Neural progenitor cell (in vitro differentiated cells): ENCODE measurements around the gene UFC1. TPM values are rescaled to one million over a fixed set of nuclear protein-coding genes. Genes with fewer than 3 reads are reported as not detected.

Experiments
- DNase-seq: peaks from one replicate; pipeline ENCODE4 v3.0.0-alpha.2; 2016; ENCODE audit warnings: low spot score
- H2AFZ ChIP-seq: fragments of 200-600 bp; sonication (generic); replicated peaks from 2 replicates; pipeline ENCODE4 v1.6.1; 2016; ENCODE audit warnings: antibody characterized with exemption
- H3F3A ChIP-seq: fragments of 200-600 bp; sonication (generic); 2 replicates; pipeline ENCODE4 v1.6.1; 2016; ENCODE audit warnings: antibody characterized with exemption, low read depth
- H3K27ac ChIP-seq: fragments of 200-600 bp; sonication (generic); 2 replicates; pipeline ENCODE4 v1.5.1; 2016; ENCODE audit warnings: mild to moderate bottlenecking
- H3K27me3 ChIP-seq: fragments of 200-600 bp; sonication (generic); 2 replicates; pipeline ENCODE4 v1.6.1; 2016; ENCODE audit warnings: mild to moderate bottlenecking, moderate library complexity
- H3K36me3 ChIP-seq: fragments of 200-600 bp; sonication (generic); 2 replicates; pipeline ENCODE4 v1.5.1; 2016
- H3K4me1 ChIP-seq: fragments of 200-600 bp; sonication (generic); 2 replicates; pipeline ENCODE4 v1.6.1; 2016; ENCODE audit warnings: mixed run types
- H3K4me2 ChIP-seq: fragments of 200-600 bp; sonication (generic); 2 replicates; pipeline ENCODE4 v1.6.1; 2016
- H3K4me3 ChIP-seq: fragments of 200-600 bp; sonication (generic); 2 replicates; pipeline ENCODE4 v1.5.1; 2016
- H3K79me2 ChIP-seq: fragments of 200-600 bp; sonication (generic); 2 replicates; pipeline ENCODE4 v1.6.1; 2016; ENCODE audit warnings: low read depth
- H3K9ac ChIP-seq: fragments of 200-600 bp; sonication (generic); 2 replicates; pipeline ENCODE4 v1.6.1; 2016
- H3K9me3 ChIP-seq: fragments of 200-600 bp; sonication (generic); 2 replicates; pipeline ENCODE4 v1.5.1; 2016; ENCODE audit warnings: low read depth
- H4K20me1 ChIP-seq: fragments of 200-600 bp; sonication (generic); 2 replicates; pipeline ENCODE4 v1.6.1; 2016; ENCODE audit warnings: low read depth
- H3K27ac Mint-ChIP-seq: 3 replicates; pipeline ENCODE4 v1.8.0; 2021; ENCODE audit warnings: mixed read lengths
- H3K27me3 Mint-ChIP-seq: 2 replicates; pipeline ENCODE4 v1.8.0; 2022; ENCODE audit warnings: low read depth, mild to moderate bottlenecking, inconsistent platforms, moderate library complexity, mixed read lengths; ENCODE audit not compliant: insufficient read depth
- H3K36me3 Mint-ChIP-seq: 3 replicates; pipeline ENCODE4 v1.8.0; 2021; ENCODE audit warnings: mixed read lengths
- H3K4me1 Mint-ChIP-seq: 3 replicates; pipeline ENCODE4 v1.8.0; 2021; ENCODE audit warnings: mixed read lengths
- H3K4me3 Mint-ChIP-seq: 3 replicates; pipeline ENCODE4 v1.8.0; 2021; ENCODE audit warnings: mild to moderate bottlenecking, moderate library complexity, mixed read lengths
- H3K9me3 Mint-ChIP-seq: 3 replicates; pipeline ENCODE4 v1.8.0; 2020; ENCODE audit warnings: mixed read lengths
- EZH2 ChIP-seq: fragments of 200-600 bp; sonication (generic); IDR thresholded peaks from 2 replicates; pipeline ENCODE4 v1.6.1; 2017; ENCODE audit warnings: antibody characterized with exemption, mild to moderate bottlenecking, moderate library complexity
- EZH2phosphoT487 ChIP-seq: fragments of 200-600 bp; sonication (generic); IDR thresholded peaks from 2 replicates; pipeline ENCODE4 v1.6.1; 2017; ENCODE audit warnings: antibody characterized with exemption
- total RNA-seq: library from RNA; depleted of rRNA; stranded (reverse); fragments of >200 nt; gene quantifications from 2 replicates; pipeline ENCODE4 v1.2.3, GENCODE V29; 2015; ENCODE audit warnings: low replicate concordance
- TF ChIP-seq, protein P1 (sequence below): fragments of 200-600 bp; sonication (generic); IDR thresholded peaks from 2 replicates; pipeline ENCODE4 v1.5.1; 2017; ENCODE audit warnings: antibody characterized with exemption, mild to moderate bottlenecking

The UFC1 gene
- total RNA-seq, 1 donor from 2014 or later: 114 TPM

DNA sequence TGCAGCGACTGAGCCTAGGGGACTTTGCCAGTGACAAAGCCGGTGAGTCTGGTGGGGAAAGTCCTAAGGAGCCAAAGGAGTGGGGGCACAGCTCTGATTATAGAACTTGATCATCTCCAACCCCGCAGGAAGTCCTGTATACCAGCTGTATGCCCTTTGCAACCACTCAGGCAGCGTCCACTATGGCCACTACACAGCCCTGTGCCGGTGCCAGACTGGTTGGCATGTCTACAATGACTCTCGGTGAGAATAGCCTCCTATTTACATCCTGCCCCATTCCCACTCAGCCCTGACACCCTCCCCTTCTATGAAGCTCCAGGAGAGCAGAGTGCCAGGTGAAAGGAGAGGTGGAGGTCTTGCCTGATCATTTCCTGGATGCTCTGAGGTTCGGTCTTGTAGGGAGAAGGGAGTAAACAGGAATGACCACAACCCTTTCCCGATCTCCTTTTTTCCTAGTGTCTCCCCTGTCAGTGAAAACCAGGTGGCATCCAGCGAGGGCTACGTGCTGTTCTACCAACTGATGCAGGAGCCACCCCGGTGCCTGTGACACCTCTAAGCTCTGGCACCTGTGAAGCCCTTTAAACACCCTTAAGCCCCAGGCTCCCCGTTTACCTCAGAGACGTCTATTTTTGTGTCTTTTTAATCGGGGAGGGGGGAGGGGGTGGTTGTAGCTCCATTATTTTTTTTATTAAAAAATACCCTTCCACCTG is 11.3 kb downstream of the UFC1 start:
- Histone ChIP-seq H3K27ac (no peak overlapping the region), H3K4me1 (peaks cover 4% of the 10 kb centered on the region), H3K9me3 (no peaks in the 10 kb centered on the region), H3F3A (peaks cover 27% of the 10 kb centered on the region), H3K4me3 (peak overlapping the region; percentile 64), H3K36me3 (no peaks in the 10 kb centered on the region), H2AFZ (no peak overlapping the region), H3K9ac (no peak overlapping the region), H4K20me1 (no peaks in the 10 kb centered on the region), H3K27me3 (no peaks in the 10 kb centered on the region), H3K4me2 (peak overlapping the region; percentile 89), H3K79me2 (peaks cover 6% of the 10 kb centered on the region)
- DNase-seq: no peak
- Mint-ChIP-seq H3K4me1 (peaks cover 40% of the 10 kb centered on the region), H3K9me3 (no peaks in the 10 kb centered on the region), H3K4me3 (peak overlapping the region; percentile 79), H3K36me3 (peaks cover 26% of the 10 kb centered on the region), H3K27me3 (peaks cover 7% of the 10 kb centered on the region), H3K27ac (peak overlapping the region; percentile 76)
- TF ChIP-seq EZH2 (no peak), EZH2phosphoT487 (no peak)
- TF ChIP-seq, protein P1, sequence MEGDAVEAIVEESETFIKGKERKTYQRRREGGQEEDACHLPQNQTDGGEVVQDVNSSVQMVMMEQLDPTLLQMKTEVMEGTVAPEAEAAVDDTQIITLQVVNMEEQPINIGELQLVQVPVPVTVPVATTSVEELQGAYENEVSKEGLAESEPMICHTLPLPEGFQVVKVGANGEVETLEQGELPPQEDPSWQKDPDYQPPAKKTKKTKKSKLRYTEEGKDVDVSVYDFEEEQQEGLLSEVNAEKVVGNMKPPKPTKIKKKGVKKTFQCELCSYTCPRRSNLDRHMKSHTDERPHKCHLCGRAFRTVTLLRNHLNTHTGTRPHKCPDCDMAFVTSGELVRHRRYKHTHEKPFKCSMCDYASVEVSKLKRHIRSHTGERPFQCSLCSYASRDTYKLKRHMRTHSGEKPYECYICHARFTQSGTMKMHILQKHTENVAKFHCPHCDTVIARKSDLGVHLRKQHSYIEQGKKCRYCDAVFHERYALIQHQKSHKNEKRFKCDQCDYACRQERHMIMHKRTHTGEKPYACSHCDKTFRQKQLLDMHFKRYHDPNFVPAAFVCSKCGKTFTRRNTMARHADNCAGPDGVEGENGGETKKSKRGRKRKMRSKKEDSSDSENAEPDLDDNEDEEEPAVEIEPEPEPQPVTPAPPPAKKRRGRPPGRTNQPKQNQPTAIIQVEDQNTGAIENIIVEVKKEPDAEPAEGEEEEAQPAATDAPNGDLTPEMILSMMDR: no peak

DNA sequence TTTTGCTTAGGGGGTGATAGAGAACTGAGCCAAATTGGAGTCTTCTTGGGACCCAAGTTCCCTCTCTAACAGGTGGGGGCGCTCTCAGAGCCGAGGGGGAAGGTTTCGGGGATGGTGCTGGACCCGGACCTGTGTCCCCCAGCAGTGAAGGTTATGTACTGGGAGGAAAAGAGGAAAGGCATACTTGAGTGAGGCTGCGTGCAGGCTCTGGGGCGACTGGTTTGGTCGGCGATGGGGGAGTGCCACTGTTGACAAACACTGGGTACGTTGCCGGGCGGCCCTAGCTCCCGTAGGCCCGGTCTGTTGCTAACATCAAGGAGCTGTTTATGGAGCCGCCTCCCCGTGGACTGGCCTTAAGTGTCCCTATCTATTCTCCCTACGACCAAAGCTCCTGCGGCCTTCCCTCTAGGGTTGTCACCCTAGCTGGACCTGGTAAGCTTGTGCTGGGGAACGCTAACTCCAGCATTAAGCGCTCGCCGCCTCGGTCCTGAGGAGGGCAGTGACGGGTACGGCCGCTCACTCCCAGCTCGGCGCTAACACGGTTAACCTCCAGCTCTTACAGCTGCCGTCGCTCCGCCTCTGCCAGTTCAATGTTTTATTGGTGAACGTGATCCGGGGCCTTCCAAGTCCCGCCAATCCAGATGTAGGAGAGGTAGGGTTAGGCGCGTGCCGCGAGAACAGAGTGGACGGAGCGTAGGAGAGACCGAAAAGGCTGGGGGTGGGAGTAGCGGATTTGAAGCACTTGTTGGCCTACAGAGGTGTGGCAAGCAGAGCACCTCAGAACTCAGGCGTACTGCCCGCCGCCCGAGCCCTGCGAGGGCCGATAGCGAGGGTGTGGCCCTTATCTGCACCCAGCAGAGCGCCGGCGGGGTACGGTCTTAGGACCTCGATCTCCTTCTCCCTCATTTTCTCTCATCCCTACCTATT is 12.2 kb downstream of the UFC1 start, which contains the start of gene PPOX:
Gene PPOX, plus strand, starts transcription at position 685 of the 927 bp plus-strand sequence. CDS start 422 bp downstream, outside the sequence.
- Histone ChIP-seq H3K36me3 (no peaks in the 10 kb centered on the region), H4K20me1 (no peaks in the 10 kb centered on the region), H3K27ac (no peak within 1 kb of the TSS), H3K4me1 (no peaks in the 10 kb centered on the region), H3K9me3 (no peaks in the 10 kb centered on the region), H3K79me2 (no peaks in the 10 kb centered on the region), H3K9ac (peak within 1 kb of the TSS; percentile 65), H3K4me2 (peak within 1 kb of the TSS; percentile 89), H3K4me3 (peak within 1 kb of the TSS; percentile 64), H3K27me3 (no peaks in the 10 kb centered on the region), H2AFZ (peak within 1 kb of the TSS; percentile 44), H3F3A (peaks cover 24% of the 10 kb centered on the region)
- peak; percentile 97 for DNase-seq
- TF ChIP-seq EZH2phosphoT487: no peak
- TF ChIP-seq, protein P1: peak; percentile 64
- peaks cover 5% of the 10 kb centered on the region for H3K27me3 Mint-ChIP-seq
- no peaks in the 10 kb centered on the region for H3K9me3 Mint-ChIP-seq
- peak within 1 kb of the TSS; percentile 96 for H3K4me3 Mint-ChIP-seq
- peak within 1 kb of the TSS; percentile 89 for H3K27ac Mint-ChIP-seq
- peaks cover 25% of the 10 kb centered on the region for H3K36me3 Mint-ChIP-seq
- H3K4me1 Mint-ChIP-seq: peaks cover 32% of the 10 kb centered on the region

GRCh38 chr1:161166669-161167548 is 13.1 kb downstream of the UFC1 start:
- Histone ChIP-seq H3K27ac (no peak overlapping the region), H2AFZ (peak overlapping the region; percentile 38), H4K20me1 (no peaks in the 10 kb centered on the region), H3F3A (peaks cover 24% of the 10 kb centered on the region), H3K4me3 (peak overlapping the region; percentile 64), H3K9me3 (no peaks in the 10 kb centered on the region), H3K27me3 (no peaks in the 10 kb centered on the region), H3K4me1 (no peaks in the 10 kb centered on the region), H3K79me2 (no peaks in the 10 kb centered on the region), H3K9ac (peak overlapping the region; percentile 65), H3K36me3 (no peaks in the 10 kb centered on the region), H3K4me2 (peak overlapping the region; percentile 89)
- peak; percentile 66 for DNase-seq
- Mint-ChIP-seq H3K4me1 (peaks cover 26% of the 10 kb centered on the region), H3K9me3 (no peaks in the 10 kb centered on the region), H3K36me3 (peaks cover 22% of the 10 kb centered on the region), H3K4me3 (peak overlapping the region; percentile 96), H3K27ac (peak overlapping the region; percentile 89), H3K27me3 (peaks cover 2% of the 10 kb centered on the region)
- TF ChIP-seq, protein P1: no peak
- TF ChIP-seq EZH2phosphoT487: no peak
- TF ChIP-seq EZH2: no peak
